DMS114 treated with DMSO at 0.1 percent for 48 hours (cell line): ENCODE measurements around the gene DSG3.

Experiments used
- DNase-seq: peaks from one replicate; lab custom pipeline; 2025; ENCODE audit not compliant: unreplicated experiment; lab: John Stamatoyannopoulos, UW

DSG3 gene

GRCh38 chr18:31447530-31448191 lies at the start of gene DSG3:
Gene DSG3 (plus strand): TSS chr18:31447741. CDS start chr18:31447878, 137 bp downstream.
- no peak for DNase-seq

- no peak for DNase-seq
Observed at GRCh38 chr18:31398191-31398590, 49.4 kb upstream of the DSG3 start.

DNA sequence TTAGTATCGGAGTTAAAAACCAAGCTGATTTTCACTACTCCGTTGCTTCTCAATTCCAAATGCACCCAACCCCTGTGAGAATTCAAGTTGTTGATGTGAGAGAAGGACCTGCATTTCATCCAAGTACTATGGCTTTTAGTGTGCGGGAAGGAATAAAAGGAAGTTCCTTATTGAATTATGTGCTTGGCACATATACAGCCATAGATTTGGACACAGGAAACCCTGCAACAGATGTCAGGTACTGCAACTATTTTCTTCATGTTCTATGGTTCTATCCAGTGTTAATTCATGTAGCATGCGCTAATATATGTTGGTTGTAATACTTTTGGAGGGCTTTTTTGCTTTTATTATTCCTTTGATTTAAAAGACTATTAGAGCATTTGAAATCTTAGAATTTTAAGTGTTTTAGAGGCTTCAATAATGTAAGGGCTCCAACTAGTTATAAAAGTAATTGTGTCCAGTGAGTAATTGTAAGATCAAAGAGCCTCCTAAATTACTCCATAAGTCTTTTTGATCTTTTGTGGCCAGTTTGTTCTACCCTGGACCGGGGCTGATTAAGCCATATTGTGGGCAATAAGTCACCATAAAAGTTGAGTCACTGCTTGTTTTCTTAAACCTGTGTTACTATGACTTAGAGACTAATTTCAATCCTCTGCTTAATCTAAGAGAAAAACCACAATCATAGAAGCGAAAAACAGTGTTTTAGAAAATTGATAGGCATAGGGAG lies 48.1 kb upstream of the DSG3 start:
- no peak for DNase-seq

DNA sequence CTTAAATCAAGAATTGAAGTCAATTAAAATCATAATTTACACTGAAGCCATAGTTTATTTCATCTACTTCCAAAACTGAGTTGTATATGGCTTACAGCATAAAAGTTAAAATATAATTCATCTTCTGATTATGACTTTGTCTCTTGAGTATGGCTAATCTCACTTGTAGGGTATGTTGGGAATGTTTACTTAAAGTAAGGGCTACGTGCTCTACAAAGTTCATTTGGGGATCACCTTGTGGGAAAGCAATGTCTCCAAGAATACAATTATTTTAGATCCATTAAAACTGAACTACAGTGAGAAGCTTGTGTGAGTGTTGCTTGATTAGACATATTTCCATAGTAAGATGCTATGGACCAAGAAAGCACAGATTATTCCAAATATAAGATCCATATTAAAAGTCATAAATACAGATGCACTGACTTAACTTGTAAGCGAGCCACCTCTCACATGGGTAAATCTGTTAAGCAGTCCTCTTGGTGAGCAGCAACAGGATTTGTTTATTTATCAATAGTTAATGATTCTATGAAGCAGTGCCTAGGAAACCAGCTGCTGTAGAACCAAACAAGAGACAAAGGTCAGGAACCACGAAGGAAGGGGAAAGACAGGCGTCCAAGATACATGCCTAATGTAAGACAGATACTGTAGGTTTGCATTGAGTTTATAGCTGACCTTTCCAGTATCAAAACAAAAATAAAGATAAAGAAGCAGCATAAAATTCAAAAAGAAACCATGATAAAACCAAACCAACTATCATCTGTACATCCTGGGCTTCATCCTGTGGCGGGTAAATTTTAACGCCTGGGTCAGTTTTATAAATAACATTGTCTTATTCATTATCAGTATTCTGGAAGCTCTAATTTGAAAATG lies 46.1 kb upstream of the DSG3 start:
- DNase-seq: no peak

- DNase-seq: no peak
Observed at GRCh38 chr18:31402026-31402373, 45.5 kb upstream of the DSG3 start.

- no peak for DNase-seq
Observed at GRCh38 chr18:31403409-31403808, 44.1 kb upstream of the DSG3 start.

DNA sequence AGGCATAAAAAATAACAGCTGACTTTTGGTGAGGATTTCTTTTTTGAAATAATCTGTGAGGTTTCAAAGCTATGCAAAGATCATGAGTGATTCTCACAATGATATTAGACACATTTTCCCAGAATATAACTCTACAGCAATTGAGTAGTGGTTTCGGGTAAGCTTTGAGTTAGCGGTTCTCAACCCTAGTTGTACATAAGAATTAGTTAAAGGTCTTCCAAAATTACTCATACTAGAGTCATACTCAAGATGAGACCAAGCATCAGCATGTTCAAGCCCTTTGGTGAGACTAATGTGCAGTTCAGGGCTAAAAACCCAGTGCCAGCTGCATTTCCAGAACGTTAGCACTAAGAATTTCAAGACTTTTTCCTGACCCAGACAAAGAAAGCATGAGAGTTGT lies 39.9 kb upstream of the DSG3 start:
- DNase-seq: no peak

DNA sequence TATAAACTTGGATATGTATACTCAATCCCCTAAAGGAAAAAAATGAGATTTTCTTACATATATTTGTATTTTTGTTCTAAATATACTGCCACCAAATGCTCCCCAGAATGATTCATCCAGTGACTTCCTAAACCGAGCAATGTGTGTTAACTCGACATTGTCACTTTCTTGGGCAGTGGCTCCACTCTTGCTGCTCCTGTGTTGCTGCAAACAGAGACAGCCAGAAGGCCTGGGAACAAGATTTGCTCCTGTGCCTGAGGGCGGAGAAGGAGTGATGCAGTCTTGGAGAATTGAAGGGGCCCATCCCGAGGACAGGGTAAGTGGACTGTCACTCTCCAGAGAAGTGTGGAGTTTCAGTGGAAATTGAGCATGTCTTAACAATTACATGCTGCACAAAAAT lies 38.3 kb upstream of the DSG3 start:
- DNase-seq: no peak

- DNase-seq: no peak
Observed at GRCh38 chr18:31410716-31411483, 36.6 kb upstream of the DSG3 start.

DNA sequence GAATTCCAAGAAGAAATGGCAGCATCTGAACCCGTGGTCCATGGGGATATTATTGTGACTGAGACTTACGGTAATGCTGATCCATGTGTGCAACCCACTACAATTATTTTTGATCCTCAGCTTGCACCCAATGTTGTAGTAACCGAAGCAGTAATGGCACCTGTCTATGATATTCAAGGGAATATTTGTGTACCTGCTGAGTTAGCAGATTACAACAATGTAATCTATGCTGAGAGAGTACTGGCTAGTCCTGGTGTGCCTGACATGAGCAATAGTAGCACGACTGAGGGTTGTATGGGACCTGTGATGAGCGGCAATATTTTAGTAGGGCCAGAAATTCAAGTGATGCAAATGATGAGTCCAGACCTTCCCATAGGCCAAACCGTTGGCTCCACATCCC lies 34.4 kb upstream of the DSG3 start:
- no peak for DNase-seq

DNA sequence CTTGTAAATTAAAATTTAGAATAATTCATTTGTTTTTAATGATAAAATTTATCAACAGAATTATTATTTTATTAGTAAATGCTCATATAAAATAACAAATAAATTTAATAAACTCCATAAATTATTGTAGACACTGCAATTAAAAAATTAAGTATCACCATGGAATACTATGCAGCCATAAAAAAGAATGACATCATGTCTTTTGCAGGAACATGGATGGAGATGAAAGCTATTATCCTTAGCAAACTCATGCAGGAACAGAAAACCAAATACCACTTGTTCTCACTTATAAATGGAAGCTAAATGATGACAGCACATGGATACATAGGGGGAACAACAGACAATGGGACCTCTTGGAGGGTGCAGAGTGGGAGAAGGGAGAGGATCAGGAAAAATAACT lies 29.7 kb upstream of the DSG3 start:
- no peak for DNase-seq

DNA sequence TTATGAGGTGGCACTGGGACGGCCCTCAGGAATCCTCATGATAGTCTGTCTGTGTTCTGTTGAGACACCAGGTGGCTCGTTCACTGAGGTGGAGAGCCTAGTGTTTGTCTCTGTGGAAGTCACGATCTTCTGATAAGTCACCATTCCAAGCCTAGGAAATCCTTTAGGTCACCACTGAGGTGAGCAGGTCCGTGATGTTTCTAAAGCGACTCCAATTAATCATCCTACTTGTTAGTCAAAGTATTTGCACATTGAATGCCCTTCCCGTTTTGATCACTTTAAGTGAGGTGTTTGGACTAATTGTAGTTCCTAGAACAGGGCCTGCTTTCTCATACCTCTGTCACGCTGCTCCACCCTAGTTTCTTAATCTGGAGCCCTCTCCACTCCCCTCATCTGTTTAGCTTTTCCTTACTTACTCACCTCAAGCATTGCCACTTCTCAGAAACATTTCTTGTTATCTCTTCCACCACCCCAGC lies 28.0 kb upstream of the DSG3 start:
- no peak for DNase-seq

DNA sequence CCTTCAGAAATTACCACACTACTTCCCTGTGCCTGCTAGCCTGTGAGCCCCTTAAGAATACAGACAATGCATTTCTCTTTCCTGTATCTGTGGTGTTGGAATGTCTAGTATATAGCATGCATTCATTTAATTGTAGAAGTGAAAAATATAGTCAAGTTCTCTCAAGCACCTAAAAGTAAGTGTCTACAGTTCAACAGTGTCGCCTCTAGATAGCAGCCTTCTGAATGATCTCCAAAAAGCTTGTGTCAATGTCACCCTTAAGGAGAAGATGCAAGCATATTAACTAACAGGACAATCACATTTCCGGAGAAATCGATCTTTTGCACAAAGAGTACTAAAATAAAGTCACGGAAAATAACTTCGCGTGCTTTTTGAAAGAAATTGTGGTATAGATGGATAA lies 27.5 kb upstream of the DSG3 start:
- DNase-seq: no peak

DNA sequence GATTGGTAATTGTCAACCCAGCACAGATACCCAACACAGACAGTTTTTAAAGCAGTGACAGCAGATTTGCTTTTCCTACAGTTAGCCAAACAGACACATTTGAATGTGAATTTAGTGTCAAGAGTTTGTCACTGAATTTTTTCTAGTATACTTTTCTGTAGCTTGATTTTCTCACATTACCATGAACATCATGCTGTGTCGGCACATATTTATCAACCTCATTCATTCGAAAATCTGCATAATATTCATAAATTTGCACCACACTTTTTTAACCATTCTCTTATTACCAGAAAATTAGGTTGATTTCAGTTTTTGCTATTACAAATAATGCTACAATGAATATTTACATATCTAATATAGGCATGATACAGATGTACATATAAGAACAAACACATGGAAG lies 27.0 kb upstream of the DSG3 start:
- no peak for DNase-seq

GRCh38 chr18:31424383-31424988 lies 23.1 kb upstream of the DSG3 start:
- no peak for DNase-seq

DNA sequence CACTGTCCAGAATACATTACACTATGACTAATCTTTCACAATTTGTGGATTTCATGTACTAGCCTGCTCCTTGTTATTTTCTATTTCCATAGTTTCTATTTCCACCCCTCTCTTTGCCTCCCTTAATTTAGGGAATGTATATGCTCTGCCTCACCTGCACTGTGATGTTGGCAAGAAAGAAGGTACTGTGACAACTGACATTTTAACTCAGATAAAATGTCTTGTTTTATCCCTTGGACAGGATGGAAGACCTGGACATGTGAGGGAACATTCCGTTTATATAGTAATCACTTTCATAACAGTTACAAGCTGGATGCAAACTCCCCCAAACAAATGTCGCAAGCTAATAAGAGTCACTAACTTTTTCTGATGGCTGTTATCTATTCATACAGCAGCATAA lies 21.5 kb upstream of the DSG3 start:
- DNase-seq: no peak

DNA sequence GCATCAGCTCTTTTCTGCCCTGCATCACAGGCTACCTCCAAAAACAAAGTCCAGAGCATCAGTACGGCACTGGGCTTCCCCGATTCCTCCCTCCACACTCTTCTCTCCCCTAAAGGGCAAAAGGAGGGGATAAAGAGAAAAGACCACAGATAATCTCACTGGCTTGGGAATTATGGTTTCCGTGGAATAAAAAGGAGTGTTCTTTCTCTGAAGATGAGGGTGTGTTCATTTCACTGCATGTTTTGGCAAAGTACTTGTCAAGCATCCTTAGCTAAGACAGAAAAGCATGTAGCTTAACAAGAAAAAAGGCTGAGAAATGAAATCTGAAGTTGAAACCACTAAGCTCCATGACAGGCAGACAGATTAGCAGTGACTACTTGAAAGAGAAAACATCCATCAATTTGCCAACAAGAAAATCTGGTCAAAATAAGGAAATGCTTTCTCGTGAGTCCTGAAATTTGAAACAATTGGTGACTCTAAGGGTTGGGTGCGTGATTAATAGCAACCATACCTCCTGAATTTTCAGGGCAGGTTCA lies 20.6 kb upstream of the DSG3 start:
- no peak for DNase-seq

- no peak for DNase-seq
Observed at GRCh38 chr18:31428211-31428610, 19.3 kb upstream of the DSG3 start.

GRCh38 chr18:31429623-31430022 lies 17.9 kb upstream of the DSG3 start:
- DNase-seq: no peak

- no peak for DNase-seq
Observed at GRCh38 chr18:31430072-31430471, 17.5 kb upstream of the DSG3 start.
